Activated naive CD8-positive, alpha-beta T cell treated with anti-CD3 and anti-CD28 coated beads, Interleukin-2, amount 50 U/mL, for 24 hours (primary cell): Measurements from ENCODE around the gene STK31.
"Not testable (repeated sequence)": the region's sequence is repeated elsewhere in the genome, so short reads cannot be mapped to it uniquely, and the experiment has no call there.

Experiments
- ATAC-seq: fragments of 150-1000 bp; cut with Tn5 transposase; one replicate; pipeline ENCODE4 v1.10.0; 2021
- DNase-seq: peaks from one replicate; pipeline ENCODE4 v3.0.0; 2021
- H3K27ac Mint-ChIP-seq: one replicate; pipeline ENCODE4 v1.8.0; 2021; ENCODE audit warnings: mild to moderate bottlenecking, mixed read lengths
- H3K27me3 Mint-ChIP-seq: one replicate; pipeline ENCODE4 v1.8.0; 2021; ENCODE audit warnings: mixed read lengths
- H3K36me3 Mint-ChIP-seq: one replicate; pipeline ENCODE4 v1.8.0; 2021; ENCODE audit warnings: low read depth, mixed read lengths
- H3K4me1 Mint-ChIP-seq: one replicate; pipeline ENCODE4 v1.8.0; 2021; ENCODE audit warnings: mixed read lengths
- H3K4me3 Mint-ChIP-seq: one replicate; pipeline ENCODE4 v1.8.0; 2021; ENCODE audit warnings: mild to moderate bottlenecking, moderate library complexity, mixed read lengths
- H3K9me3 Mint-ChIP-seq: one replicate; pipeline ENCODE4 v1.8.0; 2021; ENCODE audit warnings: mixed read lengths

The STK31 gene

DNA sequence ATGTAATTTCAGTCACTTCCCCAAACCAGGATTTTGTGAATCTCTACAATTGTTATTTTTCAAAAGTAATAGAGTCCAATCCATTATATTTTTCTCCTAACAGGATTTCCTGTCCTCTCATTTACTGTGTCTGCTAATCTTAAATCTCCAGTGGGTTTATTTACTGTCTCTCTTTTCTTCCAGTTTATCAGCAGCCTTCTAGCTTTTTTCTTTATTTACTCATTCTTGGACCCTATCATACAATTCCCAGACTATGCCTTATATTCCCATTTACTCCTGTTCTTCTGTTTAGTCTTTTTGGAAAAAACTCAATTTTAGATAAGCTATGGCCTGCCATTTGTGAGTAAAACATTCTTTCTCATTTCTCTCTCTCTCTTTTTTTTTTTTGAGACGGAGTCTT, 94.7 kb downstream of the STK31 start:
- no peak for ATAC-seq
- no peaks in the 10 kb centered on the region for H3K4me1 Mint-ChIP-seq
- peaks cover 7% of the 10 kb centered on the region for H3K9me3 Mint-ChIP-seq
- H3K4me3 Mint-ChIP-seq = no peak overlapping the region
- H3K36me3 Mint-ChIP-seq = no peaks in the 10 kb centered on the region
- H3K27me3 Mint-ChIP-seq = peaks cover 12% of the 10 kb centered on the region
- H3K27ac Mint-ChIP-seq = no peak overlapping the region
- no peak for DNase-seq

- Mint-ChIP-seq H3K27ac (no peak overlapping the region), H3K36me3 (no peaks in the 10 kb centered on the region)
- ATAC-seq = no peak
Measured at GRCh38 chr7:23808421-23808820, 98.4 kb downstream of the STK31 start.

GRCh38 chr7:23810099-23810498, 100.1 kb downstream of the STK31 start:
- Mint-ChIP-seq H3K4me1 (no peaks in the 10 kb centered on the region), H3K4me3 (no peak overlapping the region), H3K27ac (no peak overlapping the region), H3K9me3 (peaks cover 30% of the 10 kb centered on the region), H3K36me3 (no peaks in the 10 kb centered on the region), H3K27me3 (peaks cover 10% of the 10 kb centered on the region)
- DNase-seq = no peak
- no peak for ATAC-seq

More at GRCh38 chr7:23808421-23808820, 98.4 kb downstream of the STK31 start:
- no peak overlapping the region for H3K4me3 Mint-ChIP-seq
- no peak for DNase-seq
- no peaks in the 10 kb centered on the region for H3K4me1 Mint-ChIP-seq
- H3K9me3 Mint-ChIP-seq = peaks cover 30% of the 10 kb centered on the region
- peaks cover 12% of the 10 kb centered on the region for H3K27me3 Mint-ChIP-seq

GRCh38 chr7:23811540-23811939, 101.5 kb downstream of the STK31 start:
- no peak overlapping the region for H3K27ac Mint-ChIP-seq
- no peak for ATAC-seq
- H3K4me3 Mint-ChIP-seq = no peak overlapping the region
- H3K9me3 Mint-ChIP-seq = peaks cover 30% of the 10 kb centered on the region
- DNase-seq = no peak
- no peaks in the 10 kb centered on the region for H3K4me1 Mint-ChIP-seq
- no peaks in the 10 kb centered on the region for H3K36me3 Mint-ChIP-seq
- H3K27me3 Mint-ChIP-seq = peaks cover 8% of the 10 kb centered on the region

- peaks cover 25% of the 10 kb centered on the region for H3K9me3 Mint-ChIP-seq
- not testable (repeated sequence) for DNase-seq, H3K4me3 Mint-ChIP-seq, H3K27ac Mint-ChIP-seq, ATAC-seq, H3K4me1 Mint-ChIP-seq, H3K27me3 Mint-ChIP-seq, H3K36me3 Mint-ChIP-seq
Measured at GRCh38 chr7:23828125-23828524, 118.1 kb downstream of the STK31 start.

GRCh38 chr7:23832733-23833132, 122.7 kb downstream of the STK31 start:
- H3K4me1 Mint-ChIP-seq, H3K4me3 Mint-ChIP-seq, H3K36me3 Mint-ChIP-seq, H3K27ac Mint-ChIP-seq, ATAC-seq, H3K27me3 Mint-ChIP-seq, DNase-seq: not testable (repeated sequence)
- H3K9me3 Mint-ChIP-seq = peaks cover 40% of the 10 kb centered on the region

DNA sequence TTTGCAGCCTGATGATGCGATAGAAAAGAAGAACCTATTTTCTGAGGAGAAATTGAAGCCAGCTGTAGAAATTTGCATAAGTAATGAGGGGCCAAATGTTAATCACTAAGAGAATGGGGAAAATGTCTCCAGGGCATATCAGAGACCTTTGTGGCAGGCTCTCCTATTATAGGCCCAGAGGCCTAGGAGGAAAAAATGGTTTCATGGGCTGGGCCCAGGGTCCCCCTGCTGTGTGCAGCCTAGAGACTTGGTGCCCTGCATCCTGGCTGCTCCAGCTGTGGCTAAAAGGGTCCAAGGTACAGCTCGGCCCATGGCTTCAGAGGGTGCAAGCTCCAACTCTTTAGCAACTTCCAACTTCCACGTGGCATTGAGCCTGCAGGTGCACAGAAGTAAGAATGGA, 123.4 kb downstream of the STK31 start:
- H3K27me3 Mint-ChIP-seq = peaks cover 4% of the 10 kb centered on the region
- DNase-seq = no peak
- peaks cover 40% of the 10 kb centered on the region for H3K9me3 Mint-ChIP-seq
- H3K4me1 Mint-ChIP-seq = no peaks in the 10 kb centered on the region
- no peaks in the 10 kb centered on the region for H3K36me3 Mint-ChIP-seq
- H3K4me3 Mint-ChIP-seq = no peak overlapping the region
- no peak overlapping the region for H3K27ac Mint-ChIP-seq
- no peak for ATAC-seq

DNA sequence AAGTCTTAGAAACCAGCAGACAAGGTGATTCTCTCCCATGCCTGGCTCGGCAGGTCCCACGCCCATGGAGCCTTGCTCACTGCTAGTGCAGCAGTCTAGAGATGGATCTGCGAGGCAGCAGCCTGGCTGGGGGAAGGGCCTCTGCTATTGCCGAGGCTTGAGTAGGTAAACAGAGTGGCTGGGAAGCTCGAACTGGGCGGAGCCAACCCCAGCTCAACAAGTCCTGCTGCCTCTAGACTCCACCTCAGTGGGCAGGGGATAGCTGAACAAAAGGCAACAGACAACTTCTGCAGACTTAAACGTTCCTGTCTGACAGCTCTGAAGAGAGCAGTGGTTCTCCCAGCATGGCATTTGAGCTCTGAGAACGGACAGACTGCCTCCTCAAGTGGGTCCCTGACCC, 134.8 kb downstream of the STK31 start:
- H3K9me3 Mint-ChIP-seq = peaks cover 52% of the 10 kb centered on the region
- not testable (repeated sequence) for H3K4me1 Mint-ChIP-seq, DNase-seq, H3K4me3 Mint-ChIP-seq, H3K27ac Mint-ChIP-seq, H3K36me3 Mint-ChIP-seq, ATAC-seq
- peaks cover 10% of the 10 kb centered on the region for H3K27me3 Mint-ChIP-seq

DNA sequence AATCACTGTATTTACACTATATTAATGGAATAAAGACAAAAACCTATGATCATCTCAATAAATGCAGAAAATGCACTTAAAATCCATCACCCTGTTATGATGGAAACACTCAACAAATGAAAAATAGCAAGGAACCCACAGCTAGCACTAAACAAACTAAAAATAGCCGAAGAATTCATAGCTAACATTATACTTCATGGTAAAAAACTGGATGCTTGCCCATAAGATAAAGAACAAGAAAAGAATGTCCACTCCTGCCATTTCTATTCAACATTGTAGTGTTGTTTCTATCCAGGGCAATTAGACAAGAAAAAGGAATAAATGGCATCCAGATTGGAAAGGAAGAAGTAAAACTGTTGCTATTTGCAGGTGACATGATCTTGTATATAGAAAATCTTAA, 142.1 kb downstream of the STK31 start:
- Mint-ChIP-seq H3K4me1 (no peaks in the 10 kb centered on the region), H3K36me3 (no peaks in the 10 kb centered on the region), H3K4me3 (no peak overlapping the region), H3K27ac (no peak overlapping the region), H3K27me3 (peaks cover 7% of the 10 kb centered on the region), H3K9me3 (peaks cover 20% of the 10 kb centered on the region)
- DNase-seq (no peak), ATAC-seq (no peak)

DNA sequence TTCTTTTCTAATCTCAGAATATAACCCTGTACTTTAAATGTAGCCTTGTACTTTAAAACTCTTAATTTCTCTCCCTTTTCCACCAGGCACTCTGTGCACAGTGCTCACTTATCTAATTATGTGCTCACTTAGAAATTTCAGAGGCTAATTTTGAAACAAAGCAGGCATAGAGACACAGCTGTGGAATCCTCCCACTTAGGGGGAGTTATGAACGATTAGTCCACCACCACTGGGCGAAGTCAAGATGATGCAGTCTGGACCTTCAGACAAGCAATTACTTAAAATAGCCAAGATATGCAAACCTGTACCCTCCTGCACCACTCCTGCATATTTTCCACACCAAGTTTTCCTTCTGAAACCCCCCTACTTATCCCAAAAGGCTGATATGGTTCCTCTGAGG, 143.0 kb downstream of the STK31 start:
- H3K4me1 Mint-ChIP-seq = no peaks in the 10 kb centered on the region
- DNase-seq (no peak), ATAC-seq (no peak)
- no peak overlapping the region for H3K4me3 Mint-ChIP-seq
- peaks cover 14% of the 10 kb centered on the region for H3K9me3 Mint-ChIP-seq
- H3K27me3 Mint-ChIP-seq = peaks cover 7% of the 10 kb centered on the region
- H3K27ac Mint-ChIP-seq = no peak overlapping the region
- H3K36me3 Mint-ChIP-seq = no peaks in the 10 kb centered on the region

DNA sequence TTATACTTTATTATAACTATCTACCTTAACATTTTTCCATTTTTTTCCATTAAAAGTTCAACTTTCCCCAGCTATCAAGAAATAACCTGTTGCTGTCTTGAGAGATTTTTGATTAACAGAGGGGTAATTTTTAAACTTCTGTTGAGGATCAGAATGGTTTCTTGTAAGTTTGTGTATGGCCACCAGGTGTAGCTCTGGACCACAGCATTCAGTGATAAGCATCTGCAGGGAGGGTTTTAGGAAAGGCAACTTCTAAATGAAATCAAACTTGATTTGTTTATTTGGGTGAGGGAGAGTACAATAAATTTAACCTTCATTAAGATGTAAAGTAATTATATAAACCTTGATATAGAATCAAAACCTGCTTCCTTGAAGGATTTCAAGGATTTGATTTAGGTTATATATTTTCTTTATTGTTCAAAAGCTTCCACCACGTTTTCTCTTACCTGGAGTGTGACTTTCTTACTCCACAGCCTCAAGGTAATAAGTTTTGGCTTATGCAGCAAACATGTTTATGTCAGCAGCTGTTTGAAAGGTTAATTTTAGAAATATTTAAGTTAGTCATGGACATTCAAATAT, 153.3 kb downstream of the STK31 start:
- Mint-ChIP-seq H3K27me3 (peaks cover 28% of the 10 kb centered on the region), H3K36me3 (no peaks in the 10 kb centered on the region), H3K27ac (no peak overlapping the region), H3K9me3 (no peaks in the 10 kb centered on the region), H3K4me3 (no peak overlapping the region), H3K4me1 (peaks cover 5% of the 10 kb centered on the region)
- DNase-seq (peak; percentile 14), ATAC-seq (peak; percentile 54)

DNA sequence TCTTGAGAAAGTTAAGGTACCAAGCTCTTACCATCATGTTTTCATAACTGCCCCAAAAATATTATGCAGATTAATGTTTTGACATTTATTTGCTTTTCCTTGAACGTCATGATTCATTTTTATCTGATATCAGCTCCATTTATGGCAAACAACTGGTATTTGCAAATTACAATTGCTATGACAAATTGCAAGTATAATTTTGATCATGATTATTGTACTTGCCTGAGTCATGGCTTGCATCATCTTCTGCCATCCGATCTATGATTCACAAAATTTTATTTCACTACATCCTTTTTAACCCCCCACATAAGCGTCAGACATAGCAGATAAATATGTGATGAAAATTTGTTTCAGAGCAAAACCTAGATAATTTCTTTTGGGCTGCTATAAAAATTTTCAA, 155.0 kb downstream of the STK31 start:
- Mint-ChIP-seq H3K27ac (no peak overlapping the region), H3K4me3 (no peak overlapping the region), H3K27me3 (peaks cover 36% of the 10 kb centered on the region), H3K9me3 (no peaks in the 10 kb centered on the region), H3K4me1 (peaks cover 5% of the 10 kb centered on the region), H3K36me3 (no peaks in the 10 kb centered on the region)
- no peak for ATAC-seq
- DNase-seq = no peak

DNA sequence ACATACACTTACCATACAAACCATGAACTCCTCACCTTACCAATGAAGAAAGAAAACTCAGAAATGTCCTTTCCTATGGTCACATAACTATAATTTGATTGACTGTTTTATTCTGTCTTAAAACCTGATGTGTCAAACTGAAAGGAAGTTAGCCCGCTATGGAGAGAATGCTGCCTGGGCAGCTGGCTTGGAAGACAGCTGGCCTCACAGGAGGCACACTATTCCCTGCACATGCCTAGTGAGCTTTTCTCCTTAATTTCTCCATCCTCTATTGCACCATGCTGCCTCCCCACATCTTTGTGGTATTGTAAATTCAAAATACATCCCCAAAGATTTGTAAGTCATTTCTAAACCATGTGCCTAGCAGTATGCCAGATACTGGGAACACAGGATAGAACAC, 163.3 kb downstream of the STK31 start:
- no peaks in the 10 kb centered on the region for H3K36me3 Mint-ChIP-seq
- DNase-seq (no peak), ATAC-seq (no peak)

GRCh38 chr7:23876526-23876925, 166.5 kb downstream of the STK31 start:
- H3K27me3 Mint-ChIP-seq = peaks cover 19% of the 10 kb centered on the region
- H3K27ac Mint-ChIP-seq, H3K36me3 Mint-ChIP-seq, DNase-seq, ATAC-seq, H3K4me1 Mint-ChIP-seq, H3K4me3 Mint-ChIP-seq, H3K9me3 Mint-ChIP-seq: not testable (repeated sequence)

More for the DNA sequence above, 163.3 kb downstream of the STK31 start:
- no peaks in the 10 kb centered on the region for H3K4me1 Mint-ChIP-seq
- H3K4me3 Mint-ChIP-seq = no peak overlapping the region
- no peak overlapping the region for H3K27ac Mint-ChIP-seq
- peaks cover 7% of the 10 kb centered on the region for H3K9me3 Mint-ChIP-seq
- peaks cover 30% of the 10 kb centered on the region for H3K27me3 Mint-ChIP-seq
